ENCODE measurements around the gene SNAI3. TPM values are rescaled to one million over a fixed set of nuclear protein-coding genes. Genes with fewer than 3 reads are reported as not detected.

Gene SNAI3
- total RNA-seq, 1 experiment from 2014 or later: not detected

DNA sequence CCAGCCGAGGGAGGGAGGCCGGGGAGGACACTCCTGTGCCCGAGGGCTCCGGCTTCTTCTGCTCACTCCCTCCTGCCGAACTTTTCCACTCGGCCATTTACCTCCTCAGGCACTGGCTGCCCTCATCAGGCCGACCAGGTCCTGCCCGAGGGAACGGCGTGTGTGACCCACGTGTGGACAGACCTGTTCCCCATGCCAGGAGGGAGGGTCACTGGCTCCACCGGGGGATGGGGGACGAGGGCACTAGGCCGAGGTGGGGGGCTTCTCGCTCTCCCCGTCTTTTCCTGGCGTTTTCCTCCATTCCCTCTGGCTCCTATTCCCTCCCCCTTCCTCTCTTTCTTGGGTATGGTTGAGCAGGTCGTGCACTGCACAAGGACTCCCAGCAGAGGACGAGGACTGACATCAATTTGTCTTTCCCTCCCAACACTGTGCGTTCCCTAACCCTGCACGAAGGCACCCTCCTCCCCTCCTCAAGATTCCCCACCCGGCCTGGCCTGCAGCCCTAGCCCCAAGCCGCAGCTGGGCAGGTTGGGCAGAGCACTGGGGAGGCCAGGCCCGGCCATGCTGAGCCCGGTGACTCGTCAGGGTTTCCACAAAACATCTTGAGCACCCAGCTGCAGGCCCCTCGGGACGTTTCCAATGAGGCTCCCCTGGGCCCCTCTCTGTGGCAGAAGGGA, 51.2 kb downstream of the SNAI3 start:
- peak; percentile 32 for DNase-seq (ENCODE audit: low read depth)

DNA sequence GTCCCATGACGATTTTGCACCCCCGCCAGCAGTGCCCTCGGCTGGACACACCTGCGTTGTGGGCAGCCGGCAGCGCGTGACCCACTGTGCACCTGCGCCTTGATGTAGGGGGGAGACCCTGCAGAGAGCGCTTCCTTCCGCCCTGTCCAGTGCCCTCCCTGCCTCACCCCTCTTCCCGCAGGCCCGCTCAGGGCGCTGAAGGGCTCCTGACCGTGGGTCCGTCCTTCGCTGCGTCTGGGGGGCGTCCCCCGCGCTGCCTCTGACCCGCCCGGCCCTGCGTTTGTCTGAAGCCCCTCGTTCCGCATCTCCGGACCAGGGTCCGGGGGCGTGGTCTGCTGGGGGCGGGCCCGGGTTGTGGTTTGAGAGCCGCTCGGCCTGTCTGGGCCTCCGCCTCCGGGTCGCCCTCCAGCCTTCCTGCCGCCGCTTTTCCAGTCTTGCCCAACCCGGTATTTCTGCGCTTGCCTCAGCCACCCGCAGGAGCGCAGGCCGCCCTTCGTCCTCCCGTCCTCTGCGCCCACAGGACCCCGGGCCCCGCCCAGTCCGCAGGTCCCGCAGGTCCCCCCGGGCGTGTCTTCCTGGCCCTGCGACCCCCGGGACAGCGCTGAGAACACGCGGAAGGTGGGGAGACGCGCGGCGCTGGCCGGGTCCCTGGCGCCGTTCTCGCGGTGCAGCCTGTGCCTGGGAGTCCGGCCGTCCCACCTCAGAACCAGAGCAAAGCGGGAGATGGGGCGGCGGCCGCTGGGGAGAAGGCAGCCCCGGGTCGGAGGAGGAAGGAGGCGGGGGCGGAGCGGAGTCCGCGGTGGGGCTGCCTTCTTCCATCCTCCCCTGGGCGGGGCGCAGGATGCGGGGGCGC, 51.9 kb downstream of the SNAI3 start:
- peak; percentile 69 for DNase-seq (ENCODE audit: low read depth)

DNA sequence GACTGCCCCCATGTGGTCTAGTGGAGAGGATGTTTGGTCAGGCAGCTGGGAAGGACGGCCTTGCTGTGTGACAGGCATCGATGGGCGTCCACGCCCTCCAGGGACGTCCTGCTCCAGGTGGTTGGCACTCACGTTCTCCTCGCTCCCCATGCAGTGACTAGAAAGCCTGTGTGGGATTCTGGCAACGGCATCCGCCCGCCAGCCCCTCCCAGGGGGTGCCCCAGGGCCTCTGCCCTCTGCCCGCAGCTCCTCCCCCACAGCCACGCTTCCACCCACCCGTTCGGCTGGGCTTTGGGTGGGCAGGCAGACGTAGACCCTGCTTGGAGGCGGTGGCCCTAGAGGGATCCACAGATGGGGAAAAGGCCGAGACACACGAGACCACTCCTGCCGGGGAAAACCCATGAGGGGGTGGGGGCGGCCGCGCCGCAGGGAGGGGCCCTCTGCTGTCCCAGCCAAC, 52.6 kb downstream of the SNAI3 start:
- peak; percentile 27 for DNase-seq (ENCODE audit: low read depth)

DNA sequence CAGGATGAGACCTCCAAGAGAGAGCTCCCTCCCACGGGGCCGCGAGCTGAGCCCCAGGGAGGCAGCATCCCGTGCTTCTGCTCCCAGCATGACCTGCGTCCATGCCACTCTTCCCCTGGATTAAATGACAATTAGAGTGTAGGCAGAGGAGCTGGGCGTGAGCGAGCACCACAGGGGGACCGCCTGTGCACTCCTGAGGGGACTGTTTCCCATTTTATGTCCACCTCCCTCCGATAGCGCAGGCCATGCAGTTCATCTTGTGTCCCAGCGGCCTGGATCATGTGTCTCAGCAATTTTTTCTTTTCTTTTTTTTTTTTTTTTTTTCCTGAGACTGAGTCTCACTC, 53.7 kb downstream of the SNAI3 start:
- DNase-seq (ENCODE audit: low read depth): no peak

DNA sequence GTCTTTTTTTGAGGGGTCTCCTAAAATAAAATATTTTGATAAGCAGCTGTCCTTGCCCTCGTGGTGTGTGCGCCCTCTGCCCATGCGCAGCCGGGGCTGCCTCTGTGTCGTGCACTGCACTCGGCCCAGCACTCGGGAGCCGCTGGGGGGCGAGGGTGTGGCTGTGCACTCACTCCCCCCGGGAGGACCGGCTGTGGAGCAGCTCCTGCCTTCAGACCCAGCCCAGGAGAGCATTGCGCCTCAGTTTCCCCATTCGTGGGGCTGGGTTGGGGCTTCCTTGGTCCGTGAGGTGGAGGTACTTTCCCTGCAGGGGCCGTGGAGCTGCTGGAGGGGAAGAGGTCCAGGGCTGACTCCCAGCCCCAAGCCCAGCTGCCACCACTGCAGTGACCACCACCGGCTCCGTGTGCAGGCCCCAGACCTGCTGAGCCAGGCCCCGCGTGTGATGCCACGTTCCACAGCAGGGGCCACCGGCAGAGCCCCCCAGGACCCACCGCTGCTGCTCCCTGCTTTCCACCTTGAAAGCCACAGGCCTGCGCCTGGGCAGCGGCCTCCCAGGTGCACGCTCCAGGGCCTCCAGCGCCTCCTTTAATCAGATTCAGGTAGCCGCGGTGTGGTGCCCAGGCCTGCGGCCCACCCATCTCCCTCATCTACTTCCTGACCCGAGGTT, 54.3 kb downstream of the SNAI3 start:
- DNase-seq (ENCODE audit: low read depth): no peak

DNA sequence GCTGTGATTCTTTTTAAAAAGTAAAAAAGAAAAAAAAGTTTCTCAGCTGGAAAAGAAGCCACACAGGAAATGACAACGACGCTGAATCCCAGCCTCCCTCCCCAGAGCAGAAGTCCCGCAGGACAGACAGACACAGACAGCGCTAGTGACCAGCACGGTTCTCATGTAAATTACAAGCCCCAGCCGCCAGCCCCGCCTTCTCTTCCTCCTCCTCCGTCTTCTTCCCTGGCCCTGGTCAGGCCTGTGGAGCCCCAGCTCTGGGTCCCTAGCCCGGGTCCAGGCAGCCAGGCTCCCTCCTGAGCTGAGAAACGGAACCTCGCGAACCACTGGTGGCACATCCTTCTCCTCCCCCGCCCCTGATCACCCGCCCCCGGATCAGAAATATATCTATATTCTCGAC, 54.9 kb downstream of the SNAI3 start:
- DNase-seq (ENCODE audit: low read depth): no peak

DNA sequence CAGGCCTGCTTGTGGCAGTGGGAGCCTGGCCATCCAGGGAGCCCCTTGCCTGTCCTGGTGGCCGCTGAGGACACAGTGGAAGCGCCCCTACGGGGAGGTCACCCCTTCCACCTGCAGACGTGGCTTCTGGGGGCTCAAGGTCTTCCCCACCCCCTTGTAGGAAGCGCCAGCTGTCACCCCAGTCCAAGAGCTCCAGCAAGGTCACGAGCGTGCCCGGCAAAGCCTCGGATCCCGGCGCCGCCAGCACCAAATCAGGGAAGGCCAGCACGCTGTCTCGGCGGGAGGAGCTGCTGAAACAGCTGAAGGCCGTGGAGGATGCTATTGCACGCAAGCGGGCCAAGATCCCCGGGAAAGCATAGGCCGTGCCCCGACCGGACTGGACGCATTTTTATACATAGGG, 55.4 kb downstream of the SNAI3 start:
- no peak for DNase-seq (ENCODE audit: low read depth)

DNA sequence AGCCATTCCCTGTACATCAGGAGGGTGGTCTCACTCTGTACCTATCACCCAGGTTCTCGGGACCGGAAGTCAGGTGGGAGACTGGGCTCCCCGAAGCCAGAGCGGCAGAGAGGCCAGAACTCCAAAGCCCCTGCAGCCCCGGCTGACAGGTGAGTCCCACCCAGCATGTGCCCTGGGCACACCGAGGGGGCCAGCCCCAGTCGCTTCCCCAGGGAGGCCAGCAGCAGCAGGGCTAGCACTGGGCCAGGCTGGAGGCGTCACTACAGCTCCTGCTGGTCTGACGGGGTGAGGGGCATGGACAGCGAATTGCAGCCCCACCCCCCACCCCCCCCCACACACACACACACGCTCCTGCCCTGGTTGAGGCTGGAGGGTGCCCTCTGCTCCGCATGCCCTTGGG, 55.9 kb downstream of the SNAI3 start:
- DNase-seq (ENCODE audit: low read depth): no peak

DNA sequence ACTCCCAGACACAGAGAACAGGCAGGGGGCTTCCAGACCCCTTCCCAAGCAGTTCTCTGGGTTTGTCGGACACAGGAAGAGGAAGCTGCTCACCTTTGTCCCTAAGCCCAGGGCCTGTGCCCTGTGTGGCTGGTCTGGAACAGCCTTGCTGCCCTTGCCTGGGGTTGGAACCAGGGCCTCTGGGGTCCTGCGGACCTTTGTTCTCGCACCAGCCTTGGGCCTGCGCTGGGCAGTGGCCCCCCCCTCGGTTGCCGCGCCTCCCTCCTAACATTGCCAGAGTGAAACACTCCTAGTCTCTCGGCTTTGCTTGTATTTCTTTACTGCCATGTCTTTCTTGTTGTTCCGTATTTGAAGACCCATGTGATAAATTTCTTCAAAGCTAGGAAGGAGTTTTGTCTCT, 56.5 kb downstream of the SNAI3 start:
- DNase-seq (ENCODE audit: low read depth): no peak

DNA sequence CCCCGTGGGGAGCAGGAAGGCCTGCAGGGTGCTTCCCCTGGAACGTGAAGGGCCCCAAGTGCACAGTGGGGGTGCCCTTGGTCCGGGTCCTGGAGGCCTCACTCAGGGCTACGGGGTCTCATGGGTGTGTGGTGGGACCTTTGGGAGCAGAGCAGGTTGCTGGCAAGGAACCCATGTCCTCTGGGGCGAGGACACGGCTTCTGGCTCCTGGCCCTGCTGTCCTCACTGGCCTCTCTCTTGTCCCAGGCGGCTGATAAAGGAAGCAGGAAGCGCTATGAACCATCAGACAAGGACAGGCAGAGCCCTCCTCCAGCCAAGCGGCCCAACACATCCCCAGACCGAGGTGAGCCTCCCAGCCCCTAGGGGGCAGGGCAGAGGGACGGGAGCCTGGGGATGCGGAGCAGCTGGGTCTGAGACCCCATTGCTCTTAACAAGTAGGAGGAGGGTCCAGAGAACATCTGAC, 57.8 kb downstream of the SNAI3 start:
- no peak for DNase-seq (ENCODE audit: low read depth)

Other genes with a start within 250 kb of the SNAI3 start
- gene ZFPM1, start 233.2 kb downstream of the SNAI3 start, total RNA-seq (2014; rRNA removed; shearing (Covaris generic)): 0.88 and 1.1 TPM in 2 replicates
- gene ZC3H18, start 116.1 kb downstream of the SNAI3 start, total RNA-seq (2014; rRNA removed; shearing (Covaris generic)): 6.4 and 7.9 TPM in 2 replicates
- gene IL17C, start 47.9 kb downstream of the SNAI3 start, total RNA-seq (2014; rRNA removed; shearing (Covaris generic)): not detected in 2 replicates
- gene CYBA, start 35.5 kb downstream of the SNAI3 start, total RNA-seq (2014; rRNA removed; shearing (Covaris generic)): 30.9 and 40.5 TPM in 2 replicates
- gene MVD, start 23.4 kb downstream of the SNAI3 start, total RNA-seq (2014; rRNA removed; shearing (Covaris generic)): 27.8 and 31.3 TPM in 2 replicates
- 10.6 and 16.0 TPM in 2 replicates for gene RNF166, start 19.9 kb upstream of the SNAI3 start, total RNA-seq (2014; rRNA removed; shearing (Covaris generic))
- 13.2 and 13.4 TPM in 2 replicates for gene CTU2, start 20.0 kb upstream of the SNAI3 start, total RNA-seq (2014; rRNA removed; shearing (Covaris generic))
- gene PIEZO1, start 98.7 kb upstream of the SNAI3 start, total RNA-seq (2014; rRNA removed; shearing (Covaris generic)): 76.4 and 91.5 TPM in 2 replicates
- gene CDT1, start 117.3 kb upstream of the SNAI3 start, total RNA-seq (2014; rRNA removed; shearing (Covaris generic)): 32.2 and 35.2 TPM in 2 replicates
- gene APRT, start 125.4 kb upstream of the SNAI3 start, total RNA-seq (2014; rRNA removed; shearing (Covaris generic)): 122 and 184 TPM in 2 replicates
- 23.9 and 32.1 TPM in 2 replicates for gene GALNS, start 170.4 kb upstream of the SNAI3 start, total RNA-seq (2014; rRNA removed; shearing (Covaris generic))
- gene TRAPPC2L, start 170.6 kb upstream of the SNAI3 start, total RNA-seq (2014; rRNA removed; shearing (Covaris generic)): 48.7 and 55.3 TPM in 2 replicates
- not detected in 2 replicates for gene PABPN1L, start 180.2 kb upstream of the SNAI3 start, total RNA-seq (2014; rRNA removed; shearing (Covaris generic))